Psoas muscle (tissue), 8 donors: ENCODE measurements around the gene RAB5IF. TPM values are rescaled to one million over a fixed set of nuclear protein-coding genes. Genes with fewer than 3 reads are reported as not detected.

Source experiments
- ATAC-seq, 4 donors: fragments of 200-7000 bp; cut with Tn5 transposase; one replicate each; pipeline ENCODE4 v1.9.1; 2020; ENCODE audit warnings: moderate library complexity in 3 of 4, mild to moderate bottlenecking in 2 of 4
- DNase-seq, 2 donors: peaks; one replicate each; pipeline ENCODE4 v3.0.0-alpha.2; 2020
- H3K27ac ChIP-seq: fragments of 200-600 bp; one replicate; pipeline ENCODE4 v1.8.0; 2022
- H3K27me3 ChIP-seq, 3 donors: fragments of 200-600 bp in 1 of 3; one replicate each; pipeline versions ENCODE4 v1.6.1 to v1.8.0; 2013 to 2022; ENCODE audit warnings: low read length in 2 of 3, mild to moderate bottlenecking in 2 of 3, moderate library complexity in 1 of 3; ENCODE audit not compliant: insufficient read depth in 3 of 3
- H3K36me3 ChIP-seq, 2 donors: fragments of 200-600 bp in 1 of 2; one replicate each; pipeline versions ENCODE4 v1.6.1 to v1.8.0; 2013 to 2022; ENCODE audit warnings: low read depth in 1 of 2, mild to moderate bottlenecking in 1 of 2, moderate library complexity in 1 of 2; ENCODE audit not compliant: insufficient read depth in 1 of 2
- H3K4me1 ChIP-seq: fragments of 200-600 bp; one replicate; pipeline ENCODE4 v1.8.0; 2022
- H3K4me3 ChIP-seq: fragments of 200-600 bp; one replicate; pipeline ENCODE4 v1.8.0; 2022; ENCODE audit warnings: mild to moderate bottlenecking
- H3K9me3 ChIP-seq: fragments of 200-600 bp; one replicate; pipeline ENCODE4 v1.8.0; 2022
- WGBS, 3 donors: extraction: QIAGEN DNeasy Blood & Tissue Kit; methylation state at CpG; one replicate each; pipeline versions ENCODE4 v1.1.6 to v1.1.7; 2013; 5-methylcytosine and 5-hydroxymethylcytosine counted together
- intact Hi-C, 2 donors: fragments of 100-400 bp; cut with DNase I; formaldehyde crosslinking; loops; one replicate each; pipeline versions ENCODE4 v1.11.0 to v1.14.2; 2022
- polyA plus RNA-seq, 3 donors: library from polyadenylated mRNA; stranded (reverse); fragments of 200-250 nt; gene quantifications; one replicate each; pipeline ENCODE4 v1.2.3, GENCODE V29; 2013
- total RNA-seq, 4 donors: library from RNA; stranded (reverse); fragmentation: NEBNext Ultra II Directional in 2 of 4; extraction: Animal tissue kit (Norgen Biotek cat#: 25700) in 2 of 4; gene quantifications; one replicate each; pipeline versions ENCODE4 v1.2.1 to v1.2.4, GENCODE V29; 2021 to 2023
- TF ChIP-seq, protein P1 (sequence below): fragments of 200-600 bp; IDR thresholded peaks from one replicate; pipeline ENCODE4 v1.8.0; 2022; ENCODE audit warnings: antibody characterized with exemption
- donor health status: healthy with polysubstance abuse.
- donor health status: DM: no; HTN: no; CAD: no; lungs with moderate emphysema.
- donor health status: Bipolar disorder and iron deficiency.
- donor health status: healthy.
- donor health status: DM: yes; HTN: yes; CAD: no.
- donor health status: DM: no; HTN: no; CAD: no.
- donor health status: DM: no; HTN: no; CAD: no.
- donor health status: DM: yes; HTN: yes; CAD: no.

Gene RAB5IF
- total and polyA plus RNA-seq, 7 donors, result 77.3 to 585 (median 287) TPM

DNA sequence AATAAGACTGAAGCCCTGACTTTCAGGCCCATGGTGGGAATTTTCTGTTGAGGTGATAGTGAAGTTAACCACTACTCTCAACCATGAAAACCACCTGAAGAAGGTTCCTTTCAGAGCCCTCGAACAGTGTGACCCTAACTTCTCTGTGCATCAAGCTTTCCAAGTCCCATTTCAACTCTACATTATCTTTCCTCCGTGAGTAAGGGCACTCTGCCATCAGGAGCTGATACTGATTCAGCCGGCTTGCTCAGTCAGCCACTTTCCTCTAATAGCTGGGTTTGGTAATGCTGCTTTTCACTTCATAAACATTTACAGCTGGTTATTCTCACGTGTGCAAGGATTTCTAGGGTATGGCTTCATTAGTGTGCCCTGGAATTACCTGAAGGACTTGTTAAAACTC is 51.2 kb downstream of the RAB5IF start:
- Histone ChIP-seq H3K36me3 (peaks cover 15 to 94% of the 10 kb centered on the region in 2 donors), H3K9me3 (no peaks in the 10 kb centered on the region), H3K4me3 (no peak overlapping the region), H3K4me1 (no peaks in the 10 kb centered on the region), H3K27ac (no peak overlapping the region), H3K27me3 (no peaks in the 10 kb centered on the region)
- DNase-seq, result no peak
- TF ChIP-seq, protein P1, sequence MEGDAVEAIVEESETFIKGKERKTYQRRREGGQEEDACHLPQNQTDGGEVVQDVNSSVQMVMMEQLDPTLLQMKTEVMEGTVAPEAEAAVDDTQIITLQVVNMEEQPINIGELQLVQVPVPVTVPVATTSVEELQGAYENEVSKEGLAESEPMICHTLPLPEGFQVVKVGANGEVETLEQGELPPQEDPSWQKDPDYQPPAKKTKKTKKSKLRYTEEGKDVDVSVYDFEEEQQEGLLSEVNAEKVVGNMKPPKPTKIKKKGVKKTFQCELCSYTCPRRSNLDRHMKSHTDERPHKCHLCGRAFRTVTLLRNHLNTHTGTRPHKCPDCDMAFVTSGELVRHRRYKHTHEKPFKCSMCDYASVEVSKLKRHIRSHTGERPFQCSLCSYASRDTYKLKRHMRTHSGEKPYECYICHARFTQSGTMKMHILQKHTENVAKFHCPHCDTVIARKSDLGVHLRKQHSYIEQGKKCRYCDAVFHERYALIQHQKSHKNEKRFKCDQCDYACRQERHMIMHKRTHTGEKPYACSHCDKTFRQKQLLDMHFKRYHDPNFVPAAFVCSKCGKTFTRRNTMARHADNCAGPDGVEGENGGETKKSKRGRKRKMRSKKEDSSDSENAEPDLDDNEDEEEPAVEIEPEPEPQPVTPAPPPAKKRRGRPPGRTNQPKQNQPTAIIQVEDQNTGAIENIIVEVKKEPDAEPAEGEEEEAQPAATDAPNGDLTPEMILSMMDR, result no peak
- intact Hi-C loops, result no loop called here
- 76 to 94% (median 78%) methylated on average over 4 of the region's 4 CpGs for WGBS, 3 donors
- no peak for ATAC-seq

DNA sequence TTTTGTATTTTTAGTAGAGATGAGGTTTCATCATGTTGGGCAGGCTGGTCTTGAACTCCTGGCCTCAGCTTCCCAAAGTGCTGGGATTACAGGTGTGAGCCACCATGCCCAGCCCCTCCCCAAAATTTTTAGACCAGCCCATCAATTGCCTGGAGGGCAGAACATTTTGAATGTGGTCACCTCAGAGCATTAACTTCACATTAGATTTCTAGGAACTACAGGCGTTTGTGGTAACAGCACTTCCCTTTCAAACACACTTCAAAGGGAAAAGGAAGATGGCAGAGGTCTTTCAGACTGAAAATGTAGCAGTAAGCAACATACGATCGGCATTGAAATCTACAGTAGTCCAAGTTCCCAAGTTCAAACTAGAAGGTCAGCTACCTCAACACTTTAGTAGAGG is 52.7 kb downstream of the RAB5IF start:
- Histone ChIP-seq H3K27ac (no peak overlapping the region), H3K36me3 (peaks cover 9 to 94% of the 10 kb centered on the region in 2 donors), H3K4me1 (no peaks in the 10 kb centered on the region), H3K4me3 (no peak overlapping the region), H3K27me3 (no peaks in the 10 kb centered on the region), H3K9me3 (no peaks in the 10 kb centered on the region)
- TF ChIP-seq, protein P1, result no peak
- WGBS, 3 donors, result 76 to 90% (median 82%) methylated on average over 3 of the region's 3 CpGs
- DNase-seq (no peak), ATAC-seq (no peak)
- intact Hi-C loops, result no loop called here

Other genes with a start within 250 kb of the RAB5IF start
- gene MYL9, start 64.3 kb upstream of the RAB5IF start, total RNA-seq, result 10 to 100 TPM; 42.5 to 86.6 (median 44.5) TPM
- 10 to 100 TPM; 23.1 to 33.7 (median 27.2) TPM for gene MYL9, start 64.3 kb upstream of the RAB5IF start, polyA plus RNA-seq
- 1 to 10 TPM; 1.7 to 2.8 (median 2.6) TPM for gene TGIF2, start 32.2 kb upstream of the RAB5IF start, total RNA-seq
- gene TGIF2, start 32.2 kb upstream of the RAB5IF start, polyA plus RNA-seq, result 1 to 10 TPM; 1.1 to 1.7 (median 1.2) TPM
- under 1 TPM; 0.12 to 0.34 (median 0.16) TPM for gene SLA2, start 40.4 kb downstream of the RAB5IF start, total RNA-seq
- gene SLA2, start 40.4 kb downstream of the RAB5IF start, polyA plus RNA-seq, result under 1 TPM; 0.03 to 0.07 (median 0.06) TPM
- 10 to 100 TPM in 2 of 4 donors, 1 to 10 TPM in 2; 4.3 to 17.5 (median 7.8) TPM for gene NDRG3, start 140.3 kb downstream of the RAB5IF start, total RNA-seq
- gene NDRG3, start 140.3 kb downstream of the RAB5IF start, polyA plus RNA-seq, result 10 to 100 TPM in 2 of 3 donors, 1 to 10 TPM in 1; 7.8 to 25.1 (median 11.8) TPM
- gene DSN1, start 168.0 kb downstream of the RAB5IF start, total RNA-seq, result 1 to 10 TPM; 1.7 to 3.0 (median 2.2) TPM
- gene DSN1, start 168.0 kb downstream of the RAB5IF start, polyA plus RNA-seq, result 1 to 10 TPM; 3.3 to 8.3 (median 4.3) TPM